ENCODE results near the gene LRRC10B.

DNA sequence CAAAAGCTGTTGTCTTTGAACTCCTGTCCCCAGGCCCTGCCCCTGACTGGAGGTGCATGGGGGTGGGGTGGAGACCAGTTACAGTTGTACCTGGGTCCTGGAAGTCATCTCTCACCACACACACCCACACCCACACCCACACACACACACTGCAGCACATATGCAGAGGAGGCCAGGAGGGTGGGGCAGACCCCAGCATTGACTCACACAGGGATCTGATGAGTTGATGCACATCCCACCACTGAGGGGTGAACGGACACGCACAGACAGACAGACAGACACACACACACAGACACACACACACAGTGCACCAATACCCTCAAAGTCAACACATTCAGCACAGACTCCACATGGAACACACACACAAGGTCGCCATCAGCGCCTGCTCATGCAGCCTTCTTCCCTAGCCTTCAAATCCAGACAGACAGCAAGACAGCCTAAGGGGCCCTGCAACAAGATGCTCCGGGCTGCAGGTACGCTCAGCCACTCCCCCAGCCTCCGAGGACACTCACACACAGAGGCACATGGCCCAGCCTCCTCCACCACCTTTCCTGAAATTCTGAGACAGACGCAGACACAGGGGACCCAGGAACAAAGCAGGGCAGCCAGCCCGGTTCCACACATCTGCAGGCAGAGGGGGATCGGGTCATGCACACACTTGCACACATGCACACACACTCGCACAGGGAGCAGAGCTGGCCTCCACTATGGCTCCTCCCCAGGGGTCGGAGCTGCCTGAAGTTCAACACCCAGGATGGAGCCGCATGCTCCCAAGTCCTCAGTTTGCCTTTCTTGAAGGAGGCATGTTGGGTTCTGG, 45.8 kb downstream of the LRRC10B start:
- TF ChIP-seq EZH2 (IDR thresholded peaks at IDR 0.05; ENCODE audit: insufficient read depth, poor library complexity, severe bottlenecking), result no peak
- TF ChIP-seq EZH2phosphoT487 (IDR thresholded peaks at IDR 0.05; ENCODE audit: insufficient read depth, low read depth), result no peak
